ENCODE data around the gene STUB1. TPM values are rescaled to one million over a fixed set of nuclear protein-coding genes. Genes with fewer than 3 reads are reported as not detected.

The STUB1 gene
- total RNA-seq, 1 donor from 2014 or later, result 99.7 TPM

GRCh38 chr16:644556-644955 lies 35.7 kb upstream of the STUB1 start:
- no peak for DNase-seq (ENCODE audit: low spot score)

- DNase-seq (ENCODE audit: low spot score), result no peak
Measured at GRCh38 chr16:645852-646678, 34.1 kb upstream of the STUB1 start.

- no peak for DNase-seq (ENCODE audit: low spot score)
Measured at GRCh38 chr16:646679-647172, 33.5 kb upstream of the STUB1 start.

- no peak for DNase-seq (ENCODE audit: low spot score)
Measured at GRCh38 chr16:647173-647902, 32.9 kb upstream of the STUB1 start.

- no peak for DNase-seq (ENCODE audit: low spot score)
Measured at GRCh38 chr16:648071-648780, 32.0 kb upstream of the STUB1 start.

GRCh38 chr16:648781-649589 lies 31.2 kb upstream of the STUB1 start, which contains the start of gene WDR90:
WDR90 (plus strand) TSS chr16:649365; CDS start chr16:649417, 52 bp downstream.
- DNase-seq (ENCODE audit: low spot score), result peak; percentile 95

- no peak for DNase-seq (ENCODE audit: low spot score)
Measured at GRCh38 chr16:649631-650030, 30.6 kb upstream of the STUB1 start.

GRCh38 chr16:651844-652243 lies 28.4 kb upstream of the STUB1 start:
- no peak for DNase-seq (ENCODE audit: low spot score)

GRCh38 chr16:652454-653305 lies 27.5 kb upstream of the STUB1 start:
- DNase-seq (ENCODE audit: low spot score), result no peak

- no peak for DNase-seq (ENCODE audit: low spot score)
Measured at GRCh38 chr16:654034-654433, 26.2 kb upstream of the STUB1 start.

GRCh38 chr16:657487-657886 lies 22.7 kb upstream of the STUB1 start:
- DNase-seq (ENCODE audit: low spot score), result no peak

GRCh38 chr16:658679-659571 lies 21.3 kb upstream of the STUB1 start:
- no peak for DNase-seq (ENCODE audit: low spot score)

- DNase-seq (ENCODE audit: low spot score), result no peak
Measured at GRCh38 chr16:659618-660017, 20.6 kb upstream of the STUB1 start.

GRCh38 chr16:660132-660458 lies 20.1 kb upstream of the STUB1 start:
- DNase-seq (ENCODE audit: low spot score), result no peak

GRCh38 chr16:660459-661183 lies 19.6 kb upstream of the STUB1 start:
- peak; percentile 66 for DNase-seq (ENCODE audit: low spot score)

- DNase-seq (ENCODE audit: low spot score), result no peak
Measured at GRCh38 chr16:661184-661821, 18.9 kb upstream of the STUB1 start.

GRCh38 chr16:662095-662494 lies 18.1 kb upstream of the STUB1 start:
- DNase-seq (ENCODE audit: low spot score), result no peak

GRCh38 chr16:662597-662996 lies 17.6 kb upstream of the STUB1 start:
- no peak for DNase-seq (ENCODE audit: low spot score)
